Measurements from ENCODE around the gene PLEKHA5.

PLEKHA5 gene

GRCh38 chr12:19115285-19115684, 14.2 kb upstream of the PLEKHA5 start:
- TF ChIP-seq CTCF (IDR thresholded peaks at IDR 0.05) = no peak

- TF ChIP-seq CTCF (IDR thresholded peaks at IDR 0.05) = no peak
Observed at GRCh38 chr12:19119440-19119839, 10.1 kb upstream of the PLEKHA5 start.

GRCh38 chr12:19120795-19121194, 8.7 kb upstream of the PLEKHA5 start:
- no peak for TF ChIP-seq CTCF (IDR thresholded peaks at IDR 0.05)

- no peak for TF ChIP-seq CTCF (IDR thresholded peaks at IDR 0.05)
Observed at GRCh38 chr12:19121449-19122018, 8.0 kb upstream of the PLEKHA5 start.

GRCh38 chr12:19125325-19125724, 4.2 kb upstream of the PLEKHA5 start:
- TF ChIP-seq CTCF (IDR thresholded peaks at IDR 0.05) = no peak

GRCh38 chr12:19127270-19127669, 2.3 kb upstream of the PLEKHA5 start:
- no peak for TF ChIP-seq CTCF (IDR thresholded peaks at IDR 0.05)

- TF ChIP-seq CTCF (IDR thresholded peaks at IDR 0.05) = no peak
Observed at GRCh38 chr12:19128485-19128884, 1.0 kb upstream of the PLEKHA5 start.

- no peak for TF ChIP-seq CTCF (IDR thresholded peaks at IDR 0.05)
Observed at GRCh38 chr12:19129122-19129485, 429 bp upstream of the PLEKHA5 start.
